Astrocyte of the cerebellum (primary cell): ENCODE results near the gene SIGLEC11.
"Not testable (repeated sequence)": the region's sequence is repeated elsewhere in the genome, so short reads cannot be mapped to it uniquely, and the experiment has no call there.

Experiments used
- DNase-seq: peaks from one replicate; pipeline ENCODE4 v3.0.0-alpha.2; 2011; ENCODE audit warnings: low read depth
- H3K4me3 ChIP-seq: 2 replicates; pipeline ENCODE4 v1.5.1; 2011; ENCODE audit warnings: mild to moderate bottlenecking, low read depth, low read length, moderate library complexity
- in situ Hi-C: cut with HindIII; loops from 2 replicates; pipeline ENCODE4 v1.10.0; 2017; ENCODE audit warnings: low sequenced_read_pairs
- TF ChIP-seq, protein P1 (sequence below): IDR thresholded peaks from 2 replicates; pipeline ENCODE4 v1.5.1; 2012; ENCODE audit warnings: low read length, low read depth, moderate library complexity, mild to moderate bottlenecking; ENCODE audit errors: missing control alignments

SIGLEC11 gene

DNA sequence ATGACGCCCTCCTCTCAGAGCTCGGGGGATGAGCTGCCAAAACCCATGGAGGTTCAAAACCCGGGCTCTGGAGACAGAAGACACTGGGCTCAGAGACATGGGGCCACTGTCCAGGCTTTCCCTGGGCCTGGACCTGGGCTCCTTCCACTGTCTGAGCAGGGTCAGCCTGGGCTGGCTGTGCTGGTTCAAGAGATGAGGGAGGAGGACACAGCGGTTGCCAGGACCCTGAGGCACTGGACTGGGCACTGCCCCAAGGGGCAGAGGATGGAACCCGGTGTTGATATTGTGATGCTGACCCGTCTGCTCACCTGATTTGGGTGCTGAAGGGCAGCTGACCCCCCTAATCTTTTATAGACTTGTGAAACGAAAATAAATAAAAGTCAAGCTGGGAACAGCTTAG is 14.1 kb upstream of the SIGLEC11 start:
- in situ Hi-C loops, result no loop called here
- TF ChIP-seq, protein P1, sequence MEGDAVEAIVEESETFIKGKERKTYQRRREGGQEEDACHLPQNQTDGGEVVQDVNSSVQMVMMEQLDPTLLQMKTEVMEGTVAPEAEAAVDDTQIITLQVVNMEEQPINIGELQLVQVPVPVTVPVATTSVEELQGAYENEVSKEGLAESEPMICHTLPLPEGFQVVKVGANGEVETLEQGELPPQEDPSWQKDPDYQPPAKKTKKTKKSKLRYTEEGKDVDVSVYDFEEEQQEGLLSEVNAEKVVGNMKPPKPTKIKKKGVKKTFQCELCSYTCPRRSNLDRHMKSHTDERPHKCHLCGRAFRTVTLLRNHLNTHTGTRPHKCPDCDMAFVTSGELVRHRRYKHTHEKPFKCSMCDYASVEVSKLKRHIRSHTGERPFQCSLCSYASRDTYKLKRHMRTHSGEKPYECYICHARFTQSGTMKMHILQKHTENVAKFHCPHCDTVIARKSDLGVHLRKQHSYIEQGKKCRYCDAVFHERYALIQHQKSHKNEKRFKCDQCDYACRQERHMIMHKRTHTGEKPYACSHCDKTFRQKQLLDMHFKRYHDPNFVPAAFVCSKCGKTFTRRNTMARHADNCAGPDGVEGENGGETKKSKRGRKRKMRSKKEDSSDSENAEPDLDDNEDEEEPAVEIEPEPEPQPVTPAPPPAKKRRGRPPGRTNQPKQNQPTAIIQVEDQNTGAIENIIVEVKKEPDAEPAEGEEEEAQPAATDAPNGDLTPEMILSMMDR, result no peak
- H3K4me3 ChIP-seq, result no peak overlapping the region
- no peak for DNase-seq

DNA sequence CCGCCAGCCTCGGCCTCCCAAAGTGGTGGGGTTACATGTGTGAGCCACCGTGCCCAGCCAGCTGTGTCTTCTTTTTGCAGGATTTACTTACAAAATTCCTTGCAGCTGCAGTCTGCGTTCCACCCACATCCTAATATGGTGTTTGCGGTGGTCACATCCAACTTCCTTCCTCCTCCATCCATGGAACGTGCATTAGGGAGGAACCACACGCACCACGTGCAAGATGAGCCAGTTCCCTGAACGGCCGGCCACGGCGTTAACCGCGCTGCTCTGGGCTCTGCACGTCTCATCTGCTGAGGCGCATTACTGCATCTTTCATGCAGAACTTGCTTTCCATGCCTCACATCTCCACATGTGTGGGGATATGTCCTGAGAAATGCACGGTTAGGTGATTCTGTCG is 13.0 kb upstream of the SIGLEC11 start:
- in situ Hi-C loops, result no loop called here
- TF ChIP-seq, protein P1, result no peak
- DNase-seq, result no peak
- no peak overlapping the region for H3K4me3 ChIP-seq

GRCh38 chr19:49972841-49973240 is 11.9 kb upstream of the SIGLEC11 start:
- TF ChIP-seq, protein P1, result no peak
- in situ Hi-C loops, result no loop called here
- no peak overlapping the region for H3K4me3 ChIP-seq
- no peak for DNase-seq

GRCh38 chr19:49971991-49972411 is 11.0 kb upstream of the SIGLEC11 start:
- in situ Hi-C loops, result no loop called here
- TF ChIP-seq, protein P1, result no peak
- DNase-seq, result no peak
- no peak overlapping the region for H3K4me3 ChIP-seq

- DNase-seq, in situ Hi-C loops, H3K4me3 ChIP-seq: not testable (repeated sequence)
Observed at GRCh38 chr19:49969355-49969754, 8.4 kb upstream of the SIGLEC11 start.

DNA sequence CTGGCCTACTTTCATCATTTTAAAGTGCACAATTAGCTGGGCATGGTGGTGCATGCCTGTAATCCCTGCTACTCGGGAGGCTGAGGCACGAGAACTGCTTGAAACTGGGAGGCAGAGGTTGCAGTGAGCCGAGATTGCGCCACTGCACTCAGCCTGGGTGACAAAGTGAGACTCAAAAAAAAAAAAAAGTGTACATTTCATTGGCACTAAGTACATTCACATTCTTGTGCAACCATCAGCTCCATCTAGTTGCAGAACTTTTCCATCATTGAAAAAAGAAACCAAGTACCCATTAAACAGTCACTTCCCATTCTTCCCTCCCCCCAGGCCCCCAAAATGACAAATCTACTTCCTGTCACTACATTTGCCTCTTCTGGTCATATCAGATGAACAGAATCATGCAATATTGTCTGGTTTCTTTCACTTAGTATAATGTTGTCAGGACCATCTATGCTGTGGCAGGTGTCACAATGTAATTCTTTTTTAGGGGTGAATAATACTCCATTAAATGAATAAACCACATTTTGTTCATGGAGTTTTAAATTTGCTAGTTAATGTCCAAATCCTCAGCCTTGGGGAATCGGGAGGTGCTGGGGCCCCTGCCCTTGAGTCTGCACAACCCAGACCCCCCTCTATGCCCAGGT is 7.4 kb upstream of the SIGLEC11 start:
- no peak overlapping the region for H3K4me3 ChIP-seq
- in situ Hi-C loops, result no loop called here
- TF ChIP-seq, protein P1, result no peak
- no peak for DNase-seq

DNA sequence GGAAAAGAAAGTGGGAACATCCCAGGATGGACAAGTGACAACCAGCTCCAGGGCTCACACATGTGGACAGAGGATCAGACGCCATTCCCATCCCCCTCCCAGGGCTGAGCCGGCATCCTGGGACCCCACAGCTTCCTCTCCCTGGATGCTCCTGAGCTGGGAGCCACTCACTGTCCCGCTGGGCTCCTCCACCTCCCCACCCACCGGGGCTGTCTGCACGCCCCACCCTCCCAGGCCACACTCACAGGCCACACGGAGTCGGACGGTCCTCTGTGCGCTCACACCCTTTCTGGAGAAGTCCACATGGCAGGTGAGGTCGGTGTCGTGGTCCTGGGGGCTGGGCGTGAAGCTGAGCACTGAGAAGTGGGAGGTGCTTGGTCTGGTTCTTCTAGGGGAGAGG is 1.1 kb downstream of the SIGLEC11 start:
- not testable (repeated sequence) for H3K4me3 ChIP-seq

GRCh38 chr19:49958596-49958995 is 2.4 kb downstream of the SIGLEC11 start:
- DNase-seq, in situ Hi-C loops, H3K4me3 ChIP-seq: not testable (repeated sequence)

More for the DNA sequence above, 1.1 kb downstream of the SIGLEC11 start:
- in situ Hi-C loops, DNase-seq: not testable (repeated sequence)

- DNase-seq, H3K4me3 ChIP-seq, in situ Hi-C loops: not testable (repeated sequence)
Observed at GRCh38 chr19:49958144-49958543, 2.8 kb downstream of the SIGLEC11 start.
